AG04450 (cell line): Measurements from ENCODE around the gene RADIL. TPM values are rescaled to one million over a fixed set of nuclear protein-coding genes. Genes with fewer than 3 reads are reported as not detected.

Experiments
- CTCF ChIA-PET: fragments of 300-600, 350-600 bp; formaldehyde crosslinking; extraction: SDS; loops from one replicate; lab custom pipeline; 2022; ENCODE audit warnings: antibody characterized with exemption, inconsistent platforms; lab: Charles Lee
- POLR2A ChIA-PET: fragments of 350-600 bp; formaldehyde crosslinking; extraction: SDS; loops from one replicate; lab custom pipeline; 2021; ENCODE audit warnings: antibody characterized with exemption, inconsistent platforms; lab: Yijun Ruan, JAX
- DNase-seq: peaks from one replicate; pipeline ENCODE4 v3.0.0-alpha.2; 2011; ENCODE audit warnings: low read depth, low spot score
- H3K27ac ChIP-seq: one replicate; pipeline ENCODE4 v1.5.1; 2012; ENCODE audit warnings: low read depth, low read length, control low read depth
- H3K27me3 ChIP-seq: one replicate; pipeline ENCODE4 v1.6.0; 2012; ENCODE audit warnings: low read length; ENCODE audit not compliant: control insufficient read depth, insufficient read depth
- H3K4me3 ChIP-seq: 2 replicates; pipeline ENCODE4 v1.5.1; 2011; ENCODE audit warnings: mild to moderate bottlenecking, low read depth, low read length, control low read depth
- H3K9me3 ChIP-seq: 2 replicates; pipeline ENCODE4 v1.5.1; 2012; ENCODE audit warnings: low read length; ENCODE audit not compliant: control insufficient read depth, insufficient read depth
- polyA plus RNA-seq: library from polyadenylated mRNA; depleted of rRNA; stranded (reverse); fragments of >200 nt; gene quantifications from 2 replicates; pipeline ENCODE4 v1.2.3, GENCODE V29; 2011
- TF ChIP-seq, protein P1 (sequence below): IDR thresholded peaks from 2 replicates; pipeline ENCODE4 v1.5.1; 2011; ENCODE audit warnings: low read depth, low read length, control low read depth, inconsistent platforms

The RADIL gene
- polyA plus RNA-seq, 1 experiment = 0.07 TPM

DNA sequence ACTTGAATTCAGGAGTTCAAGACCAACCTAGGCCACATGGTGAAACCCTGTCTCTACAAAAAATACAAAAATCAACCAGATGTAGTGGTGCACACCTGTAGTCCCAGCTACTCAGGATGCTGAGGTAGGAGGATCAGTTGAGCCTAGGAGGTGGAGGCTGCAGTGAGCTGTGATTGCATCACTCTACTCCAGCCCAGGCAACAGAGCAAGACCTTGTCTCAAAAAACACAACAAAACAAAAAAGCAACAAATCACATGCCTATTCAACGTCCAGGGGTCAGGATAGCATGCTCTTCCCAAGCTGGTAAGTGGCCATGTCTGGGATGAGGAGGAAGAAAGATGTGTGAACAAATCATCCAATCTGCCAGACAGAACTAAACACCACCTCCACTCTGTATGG, 6.2 kb upstream of the RADIL start:
- Histone ChIP-seq H3K9me3 (no peaks in the 10 kb centered on the region), H3K4me3 (no peak overlapping the region), H3K27me3 (peaks cover 5% of the 10 kb centered on the region), H3K27ac (no peak overlapping the region)
- TF ChIP-seq, protein P1, sequence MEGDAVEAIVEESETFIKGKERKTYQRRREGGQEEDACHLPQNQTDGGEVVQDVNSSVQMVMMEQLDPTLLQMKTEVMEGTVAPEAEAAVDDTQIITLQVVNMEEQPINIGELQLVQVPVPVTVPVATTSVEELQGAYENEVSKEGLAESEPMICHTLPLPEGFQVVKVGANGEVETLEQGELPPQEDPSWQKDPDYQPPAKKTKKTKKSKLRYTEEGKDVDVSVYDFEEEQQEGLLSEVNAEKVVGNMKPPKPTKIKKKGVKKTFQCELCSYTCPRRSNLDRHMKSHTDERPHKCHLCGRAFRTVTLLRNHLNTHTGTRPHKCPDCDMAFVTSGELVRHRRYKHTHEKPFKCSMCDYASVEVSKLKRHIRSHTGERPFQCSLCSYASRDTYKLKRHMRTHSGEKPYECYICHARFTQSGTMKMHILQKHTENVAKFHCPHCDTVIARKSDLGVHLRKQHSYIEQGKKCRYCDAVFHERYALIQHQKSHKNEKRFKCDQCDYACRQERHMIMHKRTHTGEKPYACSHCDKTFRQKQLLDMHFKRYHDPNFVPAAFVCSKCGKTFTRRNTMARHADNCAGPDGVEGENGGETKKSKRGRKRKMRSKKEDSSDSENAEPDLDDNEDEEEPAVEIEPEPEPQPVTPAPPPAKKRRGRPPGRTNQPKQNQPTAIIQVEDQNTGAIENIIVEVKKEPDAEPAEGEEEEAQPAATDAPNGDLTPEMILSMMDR = no peak
- ChIA-PET POLR2A (no interaction called here), CTCF (no interaction called here)
- DNase-seq = no peak

GRCh38 chr7:4888161-4888560, 4.6 kb upstream of the RADIL start:
- TF ChIP-seq, protein P1 = no peak
- no peak for DNase-seq
- Histone ChIP-seq H3K4me3 (no peak overlapping the region), H3K27ac (no peak overlapping the region), H3K27me3 (peaks cover 5% of the 10 kb centered on the region), H3K9me3 (peaks cover 4% of the 10 kb centered on the region; the same call in 1 of the 2 replicates)
- CTCF ChIA-PET = no interaction called here
- POLR2A ChIA-PET = no interaction called here

- ChIA-PET CTCF (interaction anchor here (0.9 kb wide), 1 partner anchor 56 kb away, joined by 4 read pairs; no protein-coding TSS in a partner anchor), POLR2A (no interaction called here)
- H3K9me3 ChIP-seq = peaks cover 4% of the 10 kb centered on the region; the same call in 1 of the 2 replicates
- H3K27ac ChIP-seq = no peak overlapping the region
- H3K4me3 ChIP-seq = no peak overlapping the region
- DNase-seq = no peak
- peaks cover 12% of the 10 kb centered on the region for H3K27me3 ChIP-seq
- TF ChIP-seq, protein P1 = no peak
These were observed 3.2 kb upstream of the RADIL start for GRCh38 chr7:4886671-4887070.

GRCh38 chr7:4885317-4885807, 1.8 kb upstream of the RADIL start:
- Histone ChIP-seq H3K27ac (no peak overlapping the region), H3K27me3 (peaks cover 12% of the 10 kb centered on the region), H3K4me3 (no peak overlapping the region), H3K9me3 (peaks cover 4% of the 10 kb centered on the region; the same call in 1 of the 2 replicates)
- TF ChIP-seq, protein P1 = no peak
- CTCF ChIA-PET = interaction anchor here (1.3 kb wide), 1 partner anchor 89 kb away, joined by 4 read pairs; no protein-coding TSS in a partner anchor
- no peak for DNase-seq
- POLR2A ChIA-PET = no interaction called here

- TF ChIP-seq, protein P1 = no peak
- H3K27me3 ChIP-seq = peaks cover 15% of the 10 kb centered on the region
- ChIA-PET CTCF (interaction anchor here (0.5 to 2.5 kb wide), 12 partner anchors 9 to 253 kb away, joined by 3 to 16 read pairs (median 4); no protein-coding TSS in a partner anchor), POLR2A (no interaction called here)
- DNase-seq = no peak
- H3K4me3 ChIP-seq = no peak overlapping the region
- H3K9me3 ChIP-seq = peaks cover 4% of the 10 kb centered on the region; the same call in 1 of the 2 replicates
- H3K27ac ChIP-seq = peak overlapping the region; percentile 2
These were observed 648 bp upstream of the RADIL start for GRCh38 chr7:4884164-4884563.
